GM23338 (cell line): ENCODE results near the gene RTL1. TPM values are rescaled to one million over a fixed set of nuclear protein-coding genes. Genes with fewer than 3 reads are reported as not detected.

Source experiments
- ATAC-seq: fragments of 200-7000 bp; cut with Tn5 transposase; 3 replicates; pipeline ENCODE4 v1.9.1; 2020
- DNase-seq: peaks from one replicate; pipeline ENCODE4 v3.0.0-alpha.2; 2015; ENCODE audit warnings: low spot score
- H2AFZ ChIP-seq: fragments of 200-600 bp; sonication (generic); 2 replicates; pipeline ENCODE4 v1.8.0; 2016; ENCODE audit warnings: antibody characterized with exemption, mild to moderate bottlenecking, moderate library complexity
- H3F3A ChIP-seq: fragments of 200-600 bp; sonication (generic); replicated peaks from 2 replicates; pipeline ENCODE4 v1.8.0; 2017; ENCODE audit warnings: antibody characterized with exemption, mixed run types, low read depth
- H3K27ac ChIP-seq: fragments of 200-600 bp; sonication (generic); 2 replicates; pipeline ENCODE4 v1.6.1; 2016; ENCODE audit warnings: low read depth
- H3K27me3 ChIP-seq: fragments of 200-600 bp; sonication (generic); 2 replicates; pipeline ENCODE4 v1.8.0; 2016; ENCODE audit warnings: mild to moderate bottlenecking, mixed run types, moderate library complexity; ENCODE audit not compliant: insufficient read depth
- H3K36me3 ChIP-seq: fragments of 200-600 bp; sonication (generic); 2 replicates; pipeline ENCODE4 v1.8.0; 2016; ENCODE audit warnings: mild to moderate bottlenecking; ENCODE audit not compliant: insufficient read depth
- H3K4me1 ChIP-seq: fragments of 200-600 bp; sonication (generic); 2 replicates; pipeline ENCODE4 v1.8.0; 2016; ENCODE audit warnings: mild to moderate bottlenecking, moderate library complexity; ENCODE audit not compliant: insufficient read depth
- H3K4me2 ChIP-seq: fragments of 200-600 bp; sonication (generic); 2 replicates; pipeline ENCODE4 v1.7.1; 2017; ENCODE audit warnings: mixed run types
- H3K4me3 ChIP-seq: fragments of 200-600 bp; sonication (generic); 2 replicates; pipeline ENCODE4 v1.6.1; 2016; ENCODE audit warnings: mixed run types
- H3K79me2 ChIP-seq: fragments of 200-600 bp; sonication (generic); replicated peaks from 2 replicates; pipeline ENCODE4 v1.8.0; 2017; ENCODE audit warnings: mild to moderate bottlenecking; ENCODE audit not compliant: insufficient read depth
- H3K9me2 ChIP-seq: fragments of 200-600 bp; sonication (generic); 2 replicates; pipeline ENCODE4 v1.8.0; 2017; ENCODE audit not compliant: insufficient read depth
- H4K20me1 ChIP-seq: fragments of 200-600 bp; sonication (generic); replicated peaks from 2 replicates; pipeline ENCODE4 v1.8.0; 2017; ENCODE audit warnings: mild to moderate bottlenecking; ENCODE audit not compliant: insufficient read depth
- H3K27ac Mint-ChIP-seq: 2 replicates; pipeline ENCODE4 v1.8.0; 2020; ENCODE audit warnings: inconsistent platforms, mild to moderate bottlenecking, moderate library complexity, mixed read lengths
- H3K27me3 Mint-ChIP-seq: 3 replicates; pipeline ENCODE4 v1.8.0; 2022; ENCODE audit warnings: low read depth, mild to moderate bottlenecking, moderate library complexity, mixed read lengths, inconsistent platforms; ENCODE audit not compliant: insufficient read depth, poor library complexity
- H3K36me3 Mint-ChIP-seq: 3 replicates; pipeline ENCODE4 v1.8.0; 2021; ENCODE audit warnings: low read depth, mild to moderate bottlenecking, inconsistent platforms, moderate library complexity, mixed read lengths
- H3K4me1 Mint-ChIP-seq: 3 replicates; pipeline ENCODE4 v1.8.0; 2020; ENCODE audit warnings: mild to moderate bottlenecking, inconsistent platforms, mixed read lengths
- H3K4me3 Mint-ChIP-seq: 3 replicates; pipeline ENCODE4 v1.8.0; 2021; ENCODE audit warnings: moderate library complexity, mild to moderate bottlenecking, inconsistent platforms, mixed read lengths
- H3K9me3 Mint-ChIP-seq: 3 replicates; pipeline ENCODE4 v1.8.0; 2020; ENCODE audit warnings: moderate library complexity, mild to moderate bottlenecking, inconsistent platforms, mixed read lengths
- CREB1 ChIP-seq: fragments of 250-450 bp; sonication (Bioruptor Pico); IDR thresholded peaks from 2 replicates; pipeline ENCODE4 v1.5.0; 2020; ENCODE audit warnings: low read depth, mild to moderate bottlenecking, moderate library complexity
- CTCF ChIP-seq, 2 experiments: fragments of 200-600 bp in 1 of 2; sonication (generic) in 1 of 2; conservative IDR thresholded peaks; 2 replicates each; pipeline versions ENCODE4 v1.5.1 to v1.6.1; 2016 to 2017; ENCODE audit warnings: antibody characterized with exemption in 2 of 2, low read depth in 2 of 2, mild to moderate bottlenecking in 2 of 2, moderate library complexity in 1 of 2
- ETS1 ChIP-seq: IDR thresholded peaks from 2 replicates; pipeline ENCODE4 v1.6.1; 2016; ENCODE audit warnings: antibody characterized with exemption
- EZH2phosphoT487 ChIP-seq: fragments of 200-600 bp; sonication (generic); IDR thresholded peaks from one replicate; pipeline ENCODE4 v1.8.1; 2018; ENCODE audit warnings: antibody characterized with exemption; ENCODE audit not compliant: unreplicated experiment
- NANOG ChIP-seq: IDR thresholded peaks from 2 replicates; pipeline ENCODE4 v1.6.1; 2016; ENCODE audit warnings: antibody characterized with exemption, borderline replicate concordance
- POLR2AphosphoS5 ChIP-seq: IDR thresholded peaks from 2 replicates; pipeline ENCODE4 v1.6.1; 2016; ENCODE audit warnings: antibody characterized with exemption, low read depth
- REST ChIP-seq: IDR thresholded peaks from one replicate; pipeline ENCODE4 v1.6.1; 2018; ENCODE audit warnings: antibody characterized with exemption; ENCODE audit not compliant: unreplicated experiment
- polyA plus RNA-seq: library from polyadenylated mRNA; unstranded; fragments of >200 nt; fragmentation: Nextera tagmentation; extraction: Ambion mirVana; gene quantifications from 2 replicates; pipeline ENCODE4 v1.2.1, GENCODE V29; 2016
- total RNA-seq: library from RNA; depleted of rRNA; stranded (reverse); fragments of >200 nt; shearing (Covaris generic); gene quantifications from 2 replicates; pipeline ENCODE4 v1.2.3, GENCODE V29; 2014

RTL1 gene
- total and polyA plus RNA-seq, 2 experiments from 2014 or later: not detected

- Histone ChIP-seq H3K4me3 (no peak overlapping the region), H3K9me2 (no peaks in the 10 kb centered on the region), H4K20me1 (no peaks in the 10 kb centered on the region; the same call in 1 of the 2 replicates), H3K27me3 (peaks cover 26% of the 10 kb centered on the region), H3K27ac (no peak overlapping the region), H3F3A (no peaks in the 10 kb centered on the region), H3K36me3 (no peaks in the 10 kb centered on the region), H3K4me1 (peaks cover 8% of the 10 kb centered on the region; the same call in 1 of the 2 replicates), H3K4me2 (no peak overlapping the region), H3K79me2 (no peaks in the 10 kb centered on the region), H2AFZ (no peak overlapping the region)
- Mint-ChIP-seq H3K27ac (no peak overlapping the region), H3K4me1 (peaks cover 19% of the 10 kb centered on the region), H3K9me3 (peaks cover 7% of the 10 kb centered on the region), H3K36me3 (peaks cover 1% of the 10 kb centered on the region; the same call in 1 of the 3 replicates), H3K27me3 (peaks cover 27% of the 10 kb centered on the region), H3K4me3 (no peak overlapping the region)
- DNase-seq (no peak), ATAC-seq (no peak)
- TF ChIP-seq NANOG (no peak), ETS1 (no peak), EZH2phosphoT487 (no peak), POLR2AphosphoS5 (no peak), REST (no peak), CTCF (conservative IDR thresholded peaks at IDR 0.05; ENCODE audit: low read depth in 2 of 2) (no peak)
Observed at GRCh38 chr14:100907240-100907639, 3.7 kb upstream of the RTL1 start.

- Histone ChIP-seq H3K27ac (no peak overlapping the region), H3K79me2 (no peaks in the 10 kb centered on the region)
- H3K27me3 Mint-ChIP-seq: peaks cover 32% of the 10 kb centered on the region
Observed at GRCh38 chr14:100906420-100906819, 2.9 kb upstream of the RTL1 start.

More at GRCh38 chr14:100906420-100906819, 2.9 kb upstream of the RTL1 start:
- Histone ChIP-seq H3K36me3 (no peaks in the 10 kb centered on the region), H4K20me1 (no peaks in the 10 kb centered on the region; the same call in 1 of the 2 replicates), H3K4me3 (no peak overlapping the region), H3K4me1 (peaks cover 8% of the 10 kb centered on the region; the same call in 1 of the 2 replicates), H2AFZ (no peak overlapping the region), H3F3A (no peaks in the 10 kb centered on the region), H3K27me3 (peaks cover 26% of the 10 kb centered on the region), H3K4me2 (no peak overlapping the region), H3K9me2 (no peaks in the 10 kb centered on the region)
- Mint-ChIP-seq H3K4me1 (peaks cover 21% of the 10 kb centered on the region), H3K36me3 (peaks cover 4% of the 10 kb centered on the region; the same call in 1 of the 3 replicates), H3K27ac (no peak overlapping the region), H3K9me3 (peaks cover 13% of the 10 kb centered on the region), H3K4me3 (no peak overlapping the region)
- peak; percentile 48 for ATAC-seq
- peak; percentile 70 for DNase-seq
- TF ChIP-seq CREB1 (no peak), CTCF (conservative IDR thresholded peaks at IDR 0.05; ENCODE audit: low read depth in 2 of 2) (peak; percentile 71 to 85)
